ENCODE results near the gene SESN3. TPM values are rescaled to one million over a fixed set of nuclear protein-coding genes. Genes with fewer than 3 reads are reported as not detected.
A peak's percentile ranks its signal among the peaks of the same experiment; 100 is the strongest.

SESN3 gene
- total RNA-seq, 1 experiment from 2014 or later = 6.3 TPM

DNA sequence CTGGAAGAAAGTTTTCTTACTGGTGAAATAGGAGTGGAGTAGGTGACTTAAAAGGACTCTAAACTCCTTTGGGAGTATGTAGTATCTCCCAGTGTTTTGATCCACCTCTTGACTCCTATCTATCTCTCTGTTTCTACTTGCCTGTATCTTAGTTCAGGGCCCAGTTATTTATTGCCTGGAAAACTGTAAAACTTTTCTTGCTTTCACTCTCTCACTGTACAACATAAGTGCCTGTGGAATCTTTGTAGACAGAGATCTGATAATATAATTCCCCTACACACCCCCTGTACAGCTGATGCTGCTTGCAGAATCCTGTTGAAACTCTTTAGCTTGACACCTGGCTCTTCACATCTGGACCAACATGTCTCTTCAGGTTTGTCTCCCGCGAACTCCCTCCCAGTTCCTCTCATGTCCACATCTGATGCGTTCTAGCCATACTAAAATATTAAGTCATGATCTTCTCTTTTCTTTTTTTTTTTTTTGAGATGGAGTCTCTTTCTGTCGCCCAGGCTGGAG is 26.5 kb upstream of the SESN3 start:
- no peaks in the 10 kb centered on the region for H3K9me3 Mint-ChIP-seq (ENCODE audit: unreplicated experiment)
- POLR2A ChIA-PET = no interaction called here
- peaks cover 6% of the 10 kb centered on the region for H3K36me3 Mint-ChIP-seq (ENCODE audit: insufficient read depth, unreplicated experiment)
- intact Hi-C loops (cut with micrococcal nuclease) = no loop called here
- no peak for TF ChIP-seq CTCF (IDR thresholded peaks at IDR 0.05; ENCODE audit: unreplicated experiment)
- peaks cover 5% of the 10 kb centered on the region for H3K4me1 Mint-ChIP-seq (ENCODE audit: insufficient read depth, unreplicated experiment)
- no TSS peak for BruUV-seq (replicated peaks)
- no peak overlapping the region for H3K27ac Mint-ChIP-seq (ENCODE audit: low read depth, unreplicated experiment)
- H3K27me3 Mint-ChIP-seq (ENCODE audit: insufficient read depth, unreplicated experiment) = no peaks in the 10 kb centered on the region
- no peak overlapping the region for H3K4me3 Mint-ChIP-seq (ENCODE audit: unreplicated experiment)
- CTCF ChIA-PET = interaction anchor here (0.5 kb wide), 1 partner anchor 275 kb away, joined by 3 read pairs; no protein-coding TSS in a partner anchor
- no peak for DNase-seq (ENCODE audit: unreplicated experiment)

GRCh38 chr11:95256321-95256779 is 25.3 kb upstream of the SESN3 start:
- no TSS peak for BruUV-seq (replicated peaks)
- no peak overlapping the region for H3K27ac Mint-ChIP-seq (ENCODE audit: low read depth, unreplicated experiment)
- peak; percentile 51 for DNase-seq (ENCODE audit: unreplicated experiment)
- H3K27me3 Mint-ChIP-seq (ENCODE audit: insufficient read depth, unreplicated experiment) = no peaks in the 10 kb centered on the region
- no peak for TF ChIP-seq CTCF (IDR thresholded peaks at IDR 0.05; ENCODE audit: unreplicated experiment)
- CTCF ChIA-PET = no interaction called here
- POLR2A ChIA-PET = interaction anchor here (1.3 kb wide), 2 partner anchors 12 to 27 kb away, joined by 3 to 4 read pairs; no protein-coding TSS in a partner anchor
- intact Hi-C loops (cut with micrococcal nuclease) = no loop called here
- peaks cover 2% of the 10 kb centered on the region for H3K36me3 Mint-ChIP-seq (ENCODE audit: insufficient read depth, unreplicated experiment)
- no peaks in the 10 kb centered on the region for H3K9me3 Mint-ChIP-seq (ENCODE audit: unreplicated experiment)
- no peak overlapping the region for H3K4me3 Mint-ChIP-seq (ENCODE audit: unreplicated experiment)
- peaks cover 5% of the 10 kb centered on the region for H3K4me1 Mint-ChIP-seq (ENCODE audit: insufficient read depth, unreplicated experiment)

DNA sequence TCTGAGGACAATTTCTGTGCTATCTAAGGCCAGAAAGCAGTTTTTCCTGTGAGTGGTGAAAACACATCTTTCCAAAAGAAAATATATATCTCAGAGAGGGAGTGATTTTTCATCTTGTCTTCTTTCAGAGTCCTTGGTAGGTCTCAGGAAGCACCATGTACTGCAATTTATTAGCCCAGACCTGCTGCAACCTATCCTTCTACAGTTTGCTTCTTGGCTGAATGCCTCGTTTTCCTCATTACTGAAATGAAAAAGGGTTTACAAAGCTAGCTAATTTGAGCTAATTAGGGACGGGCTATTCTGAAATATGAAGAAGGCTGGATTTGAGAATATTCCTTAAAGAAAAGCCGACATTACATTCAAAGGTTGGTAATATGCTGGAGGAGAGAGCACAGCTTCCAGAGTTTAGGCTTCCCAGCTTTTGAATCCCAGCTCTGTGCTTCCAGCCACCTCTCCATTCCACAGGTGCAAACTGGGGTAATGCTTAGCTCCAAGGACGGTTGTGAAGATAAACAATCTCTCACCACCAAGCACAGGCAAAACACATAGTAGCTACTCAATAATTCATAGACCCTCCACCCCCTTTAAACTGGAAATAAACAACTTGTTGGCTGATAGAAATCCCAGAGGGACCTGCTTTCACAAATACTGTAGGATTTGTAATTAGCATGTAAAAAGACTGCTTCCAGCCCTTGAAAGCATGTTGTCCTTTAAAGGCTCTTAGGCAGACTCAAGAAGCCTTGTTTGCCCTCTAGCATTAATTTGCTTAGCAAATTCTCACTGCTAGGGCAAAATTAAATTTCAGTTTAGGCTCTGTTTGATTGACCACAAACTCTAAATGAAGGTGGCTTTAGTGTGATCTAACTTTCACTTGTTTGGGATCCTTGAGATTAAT is 24.5 kb upstream of the SESN3 start:
- Mint-ChIP-seq H3K27me3 (ENCODE audit: insufficient read depth, unreplicated experiment) (no peaks in the 10 kb centered on the region), H3K9me3 (ENCODE audit: unreplicated experiment) (no peaks in the 10 kb centered on the region), H3K4me1 (ENCODE audit: insufficient read depth, unreplicated experiment) (peaks cover 5% of the 10 kb centered on the region), H3K4me3 (ENCODE audit: unreplicated experiment) (no peak overlapping the region), H3K27ac (ENCODE audit: low read depth, unreplicated experiment) (no peak overlapping the region), H3K36me3 (ENCODE audit: insufficient read depth, unreplicated experiment) (no peaks in the 10 kb centered on the region)
- no TSS peak for BruUV-seq (replicated peaks)
- ChIA-PET CTCF (interaction anchor here (1.0 kb wide), 1 partner anchor 450 kb away, joined by 3 read pairs; no protein-coding TSS in a partner anchor), POLR2A (interaction anchor here (1.3 kb wide), 3 partner anchors 10 to 26 kb away, joined by 3 to 7 read pairs (median 4); no protein-coding TSS in a partner anchor)
- intact Hi-C loops (cut with micrococcal nuclease) = no loop called here
- DNase-seq (ENCODE audit: unreplicated experiment) = no peak
- no peak for TF ChIP-seq CTCF (IDR thresholded peaks at IDR 0.05; ENCODE audit: unreplicated experiment)

- peaks cover 5% of the 10 kb centered on the region for H3K4me1 Mint-ChIP-seq (ENCODE audit: insufficient read depth, unreplicated experiment)
- no peaks in the 10 kb centered on the region for H3K27me3 Mint-ChIP-seq (ENCODE audit: insufficient read depth, unreplicated experiment)
- no peaks in the 10 kb centered on the region for H3K36me3 Mint-ChIP-seq (ENCODE audit: insufficient read depth, unreplicated experiment)
- POLR2A ChIA-PET = interaction anchor here (0.6 to 2.3 kb wide), 6 partner anchors 10 to 283 kb away, joined by 3 to 12 read pairs (median 6); partner anchors contain the start of gene SESN3
- no peak for DNase-seq (ENCODE audit: unreplicated experiment)
- no peak overlapping the region for H3K4me3 Mint-ChIP-seq (ENCODE audit: unreplicated experiment)
- CTCF ChIA-PET = interaction anchor here (0.6 to 1.0 kb wide), 2 partner anchors 42 to 451 kb away, joined by 3 read pairs; no protein-coding TSS in a partner anchor
- intact Hi-C loops (cut with micrococcal nuclease) = no loop called here
- no TSS peak for BruUV-seq (replicated peaks)
- H3K9me3 Mint-ChIP-seq (ENCODE audit: unreplicated experiment) = no peaks in the 10 kb centered on the region
- no peak overlapping the region for H3K27ac Mint-ChIP-seq (ENCODE audit: low read depth, unreplicated experiment)
- TF ChIP-seq CTCF (IDR thresholded peaks at IDR 0.05; ENCODE audit: unreplicated experiment) = no peak
These were observed 23.7 kb upstream of the SESN3 start for GRCh38 chr11:95254716-95255115.
